NCI-H345 (cell line): Measurements from ENCODE around the gene CNOT11.
"Not testable (repeated sequence)": the region's sequence is repeated elsewhere in the genome, so short reads cannot be mapped to it uniquely, and the experiment has no call there.

Experiments used
- DNase-seq: peaks from one replicate; lab custom pipeline; 2025; lab: John Stamatoyannopoulos, UW

The CNOT11 gene

GRCh38 chr2:101252408-101253012 is at the start of gene CNOT11:
Gene CNOT11 (plus strand): TSS chr2:101252886. CDS start chr2:101252965, 79 bp downstream.
- DNase-seq: peak; percentile 99

- DNase-seq: no peak
Measured at GRCh38 chr2:101204400-101205115, 48.1 kb upstream of the CNOT11 start.

GRCh38 chr2:101205521-101206479 is 46.9 kb upstream of the CNOT11 start:
- peak; percentile 66 for DNase-seq

- DNase-seq: no peak
Measured at GRCh38 chr2:101208830-101209229, 43.9 kb upstream of the CNOT11 start.

GRCh38 chr2:101219246-101219645 is 33.4 kb upstream of the CNOT11 start:
- DNase-seq: no peak

- not testable (repeated sequence) for DNase-seq
Measured at GRCh38 chr2:101220091-101220490, 32.6 kb upstream of the CNOT11 start.

- no peak for DNase-seq
Measured at GRCh38 chr2:101223814-101224231, 28.9 kb upstream of the CNOT11 start.

- no peak for DNase-seq
Measured at GRCh38 chr2:101230541-101231001, 22.1 kb upstream of the CNOT11 start.

GRCh38 chr2:101231240-101231639 is 21.4 kb upstream of the CNOT11 start:
- DNase-seq: no peak

- no peak for DNase-seq
Measured at GRCh38 chr2:101231937-101232730, 20.6 kb upstream of the CNOT11 start.

- no peak for DNase-seq
Measured at GRCh38 chr2:101232770-101233169, 19.9 kb upstream of the CNOT11 start.

- DNase-seq: no peak
Measured at GRCh38 chr2:101234169-101234938, 18.3 kb upstream of the CNOT11 start.

GRCh38 chr2:101235956-101236355 is 16.7 kb upstream of the CNOT11 start:
- not testable (repeated sequence) for DNase-seq

- DNase-seq: not testable (repeated sequence)
Measured at GRCh38 chr2:101237944-101238343, 14.7 kb upstream of the CNOT11 start.

- DNase-seq: no peak
Measured at GRCh38 chr2:101238930-101239759, 13.5 kb upstream of the CNOT11 start.

- not testable (repeated sequence) for DNase-seq
Measured at GRCh38 chr2:101239760-101240118, 12.9 kb upstream of the CNOT11 start.

- DNase-seq: not testable (repeated sequence)
Measured at GRCh38 chr2:101240694-101241093, 12.0 kb upstream of the CNOT11 start.

- DNase-seq: no peak
Measured at GRCh38 chr2:101241158-101241557, 11.5 kb upstream of the CNOT11 start.

- not testable (repeated sequence) for DNase-seq
Measured at GRCh38 chr2:101244373-101244772, 8.3 kb upstream of the CNOT11 start.

GRCh38 chr2:101244899-101245298 is 7.8 kb upstream of the CNOT11 start:
- not testable (repeated sequence) for DNase-seq
